Measurements from ENCODE around the gene DGCR2. TPM values are rescaled to one million over a fixed set of nuclear protein-coding genes. Genes with fewer than 3 reads are reported as not detected.
"Not testable (repeated sequence)": the region's sequence is repeated elsewhere in the genome, so short reads cannot be mapped to it uniquely, and the experiment has no call there.

The DGCR2 gene
- total RNA-seq, 1 donor from 2014 or later = 68.7 TPM

DNA sequence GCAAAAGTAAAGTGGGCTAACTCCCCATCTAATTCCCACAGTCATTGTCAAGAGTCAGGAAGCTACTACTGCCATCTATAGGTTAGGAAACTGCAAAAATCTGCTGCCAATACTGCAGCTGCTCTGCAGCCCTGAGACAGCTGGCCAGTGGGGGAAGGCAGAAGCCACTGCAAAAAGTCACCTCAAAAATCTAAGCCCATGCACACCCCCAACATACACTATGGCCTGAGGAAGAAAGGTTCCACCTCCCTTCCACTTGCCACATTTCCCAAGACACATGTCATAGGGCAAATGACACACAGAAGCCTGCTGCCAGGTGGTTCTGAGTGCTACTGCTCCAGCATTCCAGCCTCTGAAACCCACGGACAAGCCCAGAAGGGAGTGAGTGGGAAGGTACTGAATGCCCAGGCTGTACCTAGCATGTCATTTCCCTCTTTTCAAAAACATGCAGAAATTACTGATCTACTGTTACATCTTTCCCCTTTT, 36.9 kb downstream of the DGCR2 start:
- H3K27ac Mint-ChIP-seq (ENCODE audit: unreplicated experiment) = peak overlapping the region; percentile 62
- H3K9me3 Mint-ChIP-seq (ENCODE audit: unreplicated experiment) = peaks cover 2% of the 10 kb centered on the region
- H3K4me3 Mint-ChIP-seq (ENCODE audit: unreplicated experiment) = no peak overlapping the region
- peaks cover 12% of the 10 kb centered on the region for H3K4me1 Mint-ChIP-seq (ENCODE audit: low read depth, unreplicated experiment)
- peaks cover 8% of the 10 kb centered on the region for H3K27me3 Mint-ChIP-seq (ENCODE audit: unreplicated experiment)
- H3K36me3 Mint-ChIP-seq (ENCODE audit: unreplicated experiment) = peaks cover 6% of the 10 kb centered on the region
- DNase-seq = no peak
- TF ChIP-seq, protein P1, sequence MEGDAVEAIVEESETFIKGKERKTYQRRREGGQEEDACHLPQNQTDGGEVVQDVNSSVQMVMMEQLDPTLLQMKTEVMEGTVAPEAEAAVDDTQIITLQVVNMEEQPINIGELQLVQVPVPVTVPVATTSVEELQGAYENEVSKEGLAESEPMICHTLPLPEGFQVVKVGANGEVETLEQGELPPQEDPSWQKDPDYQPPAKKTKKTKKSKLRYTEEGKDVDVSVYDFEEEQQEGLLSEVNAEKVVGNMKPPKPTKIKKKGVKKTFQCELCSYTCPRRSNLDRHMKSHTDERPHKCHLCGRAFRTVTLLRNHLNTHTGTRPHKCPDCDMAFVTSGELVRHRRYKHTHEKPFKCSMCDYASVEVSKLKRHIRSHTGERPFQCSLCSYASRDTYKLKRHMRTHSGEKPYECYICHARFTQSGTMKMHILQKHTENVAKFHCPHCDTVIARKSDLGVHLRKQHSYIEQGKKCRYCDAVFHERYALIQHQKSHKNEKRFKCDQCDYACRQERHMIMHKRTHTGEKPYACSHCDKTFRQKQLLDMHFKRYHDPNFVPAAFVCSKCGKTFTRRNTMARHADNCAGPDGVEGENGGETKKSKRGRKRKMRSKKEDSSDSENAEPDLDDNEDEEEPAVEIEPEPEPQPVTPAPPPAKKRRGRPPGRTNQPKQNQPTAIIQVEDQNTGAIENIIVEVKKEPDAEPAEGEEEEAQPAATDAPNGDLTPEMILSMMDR (IDR thresholded peaks at IDR 0.05; ENCODE audit: partially characterized antibody, unreplicated experiment) = no peak

DNA sequence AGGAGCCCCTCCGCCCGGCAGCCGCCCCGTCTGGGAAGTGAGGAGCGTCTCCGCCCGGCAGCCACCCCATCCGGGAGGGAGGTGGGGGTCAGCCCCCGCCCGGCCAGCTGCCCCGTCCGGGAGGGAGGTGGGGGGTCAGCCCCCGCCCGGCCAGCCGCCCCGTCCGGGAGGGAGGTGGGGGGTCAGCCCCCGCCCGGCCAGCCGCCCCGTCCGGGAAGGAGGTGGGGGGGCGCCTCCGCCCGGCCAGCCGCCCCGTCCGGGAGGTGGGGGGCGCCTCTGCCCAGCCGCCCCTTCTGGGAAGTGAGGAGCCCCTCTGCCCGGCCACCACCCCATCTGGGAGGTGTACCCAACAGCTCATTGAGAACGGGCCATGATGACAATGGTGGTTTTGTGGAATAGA, 37.6 kb downstream of the DGCR2 start:
- not testable (repeated sequence) for H3K9me3 Mint-ChIP-seq (ENCODE audit: unreplicated experiment); H3K36me3 Mint-ChIP-seq (ENCODE audit: unreplicated experiment); H3K4me3 Mint-ChIP-seq (ENCODE audit: unreplicated experiment); DNase-seq; H3K27me3 Mint-ChIP-seq (ENCODE audit: unreplicated experiment); H3K27ac Mint-ChIP-seq (ENCODE audit: unreplicated experiment)
- peaks cover 12% of the 10 kb centered on the region for H3K4me1 Mint-ChIP-seq (ENCODE audit: low read depth, unreplicated experiment)

GRCh38 chr22:19084126-19084525, 38.1 kb downstream of the DGCR2 start:
- H3K4me3 Mint-ChIP-seq (ENCODE audit: unreplicated experiment); H3K27me3 Mint-ChIP-seq (ENCODE audit: unreplicated experiment); H3K36me3 Mint-ChIP-seq (ENCODE audit: unreplicated experiment); H3K9me3 Mint-ChIP-seq (ENCODE audit: unreplicated experiment); H3K27ac Mint-ChIP-seq (ENCODE audit: unreplicated experiment); DNase-seq: not testable (repeated sequence)
- H3K4me1 Mint-ChIP-seq (ENCODE audit: low read depth, unreplicated experiment) = peaks cover 12% of the 10 kb centered on the region

DNA sequence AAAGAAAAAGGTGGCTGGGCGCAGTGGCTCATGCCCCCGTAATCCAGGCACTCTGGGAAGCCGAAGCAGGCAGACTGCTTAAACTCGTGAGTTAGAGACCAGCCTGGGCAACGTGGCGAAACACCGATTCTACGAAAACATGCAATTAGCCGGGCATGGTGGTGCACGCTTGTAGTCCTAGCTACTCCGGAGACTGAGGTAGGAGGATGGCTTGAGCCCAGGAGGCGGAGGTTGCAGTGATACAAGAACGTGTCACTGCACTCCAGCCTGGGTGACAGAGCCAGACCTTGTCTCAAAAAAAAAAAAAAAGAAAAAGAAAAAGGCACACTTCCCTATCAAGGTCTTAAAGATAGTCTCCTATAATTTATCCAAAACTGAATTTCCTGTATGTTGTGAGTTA, 39.4 kb downstream of the DGCR2 start:
- H3K27me3 Mint-ChIP-seq (ENCODE audit: unreplicated experiment) = peaks cover 8% of the 10 kb centered on the region
- peaks cover 12% of the 10 kb centered on the region for H3K4me1 Mint-ChIP-seq (ENCODE audit: low read depth, unreplicated experiment)
- no peak overlapping the region for H3K27ac Mint-ChIP-seq (ENCODE audit: unreplicated experiment)
- DNase-seq = no peak
- H3K9me3 Mint-ChIP-seq (ENCODE audit: unreplicated experiment) = peaks cover 2% of the 10 kb centered on the region
- TF ChIP-seq, protein P1 (IDR thresholded peaks at IDR 0.05; ENCODE audit: partially characterized antibody, unreplicated experiment) = no peak
- H3K36me3 Mint-ChIP-seq (ENCODE audit: unreplicated experiment) = peaks cover 6% of the 10 kb centered on the region
- H3K4me3 Mint-ChIP-seq (ENCODE audit: unreplicated experiment) = no peak overlapping the region

DNA sequence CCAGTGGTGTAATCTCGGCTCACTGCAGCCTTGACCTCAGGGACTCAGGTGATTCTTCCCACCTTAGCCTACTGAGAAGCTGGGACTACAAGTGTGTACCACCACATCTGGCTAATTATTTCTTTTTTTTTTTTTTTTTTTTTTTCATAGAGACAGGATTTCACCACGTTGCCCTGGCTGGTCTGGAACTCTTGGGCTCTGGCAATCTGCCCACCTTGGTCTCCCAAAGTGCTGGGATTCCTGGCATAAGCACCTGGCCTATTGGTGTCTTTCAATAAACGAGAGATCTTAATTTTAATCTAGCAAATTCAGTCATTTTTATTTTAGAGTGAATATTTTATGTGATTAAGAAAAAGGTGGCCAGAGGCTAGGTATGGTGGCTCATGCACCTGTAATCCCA, 40.1 kb downstream of the DGCR2 start:
- H3K27ac Mint-ChIP-seq (ENCODE audit: unreplicated experiment) = no peak overlapping the region
- DNase-seq = no peak
- TF ChIP-seq, protein P1 (IDR thresholded peaks at IDR 0.05; ENCODE audit: partially characterized antibody, unreplicated experiment) = no peak
- H3K36me3 Mint-ChIP-seq (ENCODE audit: unreplicated experiment) = peaks cover 6% of the 10 kb centered on the region
- H3K9me3 Mint-ChIP-seq (ENCODE audit: unreplicated experiment) = peaks cover 2% of the 10 kb centered on the region
- H3K27me3 Mint-ChIP-seq (ENCODE audit: unreplicated experiment) = peaks cover 8% of the 10 kb centered on the region
- peaks cover 12% of the 10 kb centered on the region for H3K4me1 Mint-ChIP-seq (ENCODE audit: low read depth, unreplicated experiment)
- H3K4me3 Mint-ChIP-seq (ENCODE audit: unreplicated experiment) = no peak overlapping the region

DNA sequence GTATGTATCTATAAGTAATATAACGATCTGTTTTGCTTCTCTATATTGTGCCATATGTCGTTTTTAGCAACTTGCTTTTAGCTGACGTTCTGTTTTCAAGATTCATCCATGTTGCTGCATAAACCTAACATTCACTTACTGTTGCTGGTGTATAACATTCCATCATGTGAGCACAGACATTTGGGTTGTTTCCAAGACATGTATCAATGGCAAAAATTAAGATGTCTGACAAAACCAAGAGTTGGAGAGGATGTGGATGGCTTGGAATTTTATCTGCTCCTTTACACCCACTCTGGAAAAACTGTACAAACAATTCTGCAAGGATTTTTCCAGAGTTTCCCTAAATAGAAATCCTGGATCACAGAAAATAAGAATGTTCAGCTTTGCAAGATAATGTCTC, 40.9 kb downstream of the DGCR2 start:
- no peak overlapping the region for H3K4me3 Mint-ChIP-seq (ENCODE audit: unreplicated experiment)
- H3K27ac Mint-ChIP-seq (ENCODE audit: unreplicated experiment) = no peak overlapping the region
- peaks cover 2% of the 10 kb centered on the region for H3K9me3 Mint-ChIP-seq (ENCODE audit: unreplicated experiment)
- peaks cover 8% of the 10 kb centered on the region for H3K27me3 Mint-ChIP-seq (ENCODE audit: unreplicated experiment)
- no peak for DNase-seq
- H3K4me1 Mint-ChIP-seq (ENCODE audit: low read depth, unreplicated experiment) = peaks cover 10% of the 10 kb centered on the region
- H3K36me3 Mint-ChIP-seq (ENCODE audit: unreplicated experiment) = peaks cover 6% of the 10 kb centered on the region
- TF ChIP-seq, protein P1 (IDR thresholded peaks at IDR 0.05; ENCODE audit: partially characterized antibody, unreplicated experiment) = no peak

Measured in glutamatergic neuron (in vitro differentiated cells).